MCF 10A (cell line): ENCODE results near the gene CFAP119. TPM values are rescaled to one million over a fixed set of nuclear protein-coding genes. Genes with fewer than 3 reads are reported as not detected.
A peak's percentile ranks its signal among the peaks of the same experiment; 100 is the strongest.

Experiments
- BruUV-seq: library from RNA; stranded (reverse); fragments of 400-500 nt; replicated peaks from 2 replicates; lab custom pipeline; 2021; lab: Mats Ljungman, UMichigan
- CTCF ChIA-PET: fragments of 300-600 bp; sonication (Branson Sonifier 250); formaldehyde crosslinking; extraction: SDS; loops from one replicate; lab custom pipeline; 2021; ENCODE audit warnings: antibody characterized with exemption, inconsistent platforms; lab: Yijun Ruan, JAX
- POLR2A ChIA-PET: fragments of 300-600, 350-650 bp; sonication (Branson Sonifier 250); formaldehyde crosslinking; extraction: SDS; loops from one replicate; lab custom pipeline; 2020; ENCODE audit warnings: antibody characterized with exemption, inconsistent platforms; lab: Yijun Ruan, JAX
- DNase-seq: peaks from one replicate; pipeline ENCODE4 v3.0.0-alpha.2; 2018; ENCODE audit not compliant: unreplicated experiment
- H3K27ac Mint-ChIP-seq: one replicate; pipeline ENCODE4 v1.8.0; 2022; ENCODE audit warnings: mild to moderate bottlenecking, low read depth, mixed read lengths; ENCODE audit not compliant: unreplicated experiment
- H3K27me3 Mint-ChIP-seq: one replicate; pipeline ENCODE4 v1.8.0; 2022; ENCODE audit warnings: mixed read lengths; ENCODE audit not compliant: insufficient read depth, unreplicated experiment
- H3K36me3 Mint-ChIP-seq: one replicate; pipeline ENCODE4 v1.8.0; 2022; ENCODE audit warnings: mild to moderate bottlenecking, moderate library complexity, mixed read lengths; ENCODE audit not compliant: insufficient read depth, unreplicated experiment
- H3K4me1 Mint-ChIP-seq: one replicate; pipeline ENCODE4 v1.8.0; 2022; ENCODE audit warnings: mixed read lengths; ENCODE audit not compliant: insufficient read depth, unreplicated experiment
- H3K4me3 Mint-ChIP-seq: one replicate; pipeline ENCODE4 v1.8.0; 2022; ENCODE audit warnings: mild to moderate bottlenecking, moderate library complexity, mixed read lengths; ENCODE audit not compliant: unreplicated experiment
- H3K9me3 Mint-ChIP-seq: one replicate; pipeline ENCODE4 v1.8.0; 2022; ENCODE audit warnings: mixed read lengths; ENCODE audit not compliant: unreplicated experiment
- intact Hi-C: fragments of 100-400 bp; cut with micrococcal nuclease; formaldehyde crosslinking; loops from 2 replicates; pipeline ENCODE4 v1.14.1; 2022
- total RNA-seq: library from RNA; stranded (reverse); gene quantifications from 2 replicates; pipeline ENCODE4 v1.2.3, GENCODE V29; 2022
- TF ChIP-seq, protein P1 (sequence below): fragments of 200-600 bp; IDR thresholded peaks from one replicate; pipeline ENCODE4 v1.8.0; 2022; ENCODE audit warnings: antibody characterized with exemption, mild to moderate bottlenecking; ENCODE audit not compliant: unreplicated experiment

CFAP119 gene
- total RNA-seq, 1 experiment from 2014 or later, result 5.2 TPM

DNA sequence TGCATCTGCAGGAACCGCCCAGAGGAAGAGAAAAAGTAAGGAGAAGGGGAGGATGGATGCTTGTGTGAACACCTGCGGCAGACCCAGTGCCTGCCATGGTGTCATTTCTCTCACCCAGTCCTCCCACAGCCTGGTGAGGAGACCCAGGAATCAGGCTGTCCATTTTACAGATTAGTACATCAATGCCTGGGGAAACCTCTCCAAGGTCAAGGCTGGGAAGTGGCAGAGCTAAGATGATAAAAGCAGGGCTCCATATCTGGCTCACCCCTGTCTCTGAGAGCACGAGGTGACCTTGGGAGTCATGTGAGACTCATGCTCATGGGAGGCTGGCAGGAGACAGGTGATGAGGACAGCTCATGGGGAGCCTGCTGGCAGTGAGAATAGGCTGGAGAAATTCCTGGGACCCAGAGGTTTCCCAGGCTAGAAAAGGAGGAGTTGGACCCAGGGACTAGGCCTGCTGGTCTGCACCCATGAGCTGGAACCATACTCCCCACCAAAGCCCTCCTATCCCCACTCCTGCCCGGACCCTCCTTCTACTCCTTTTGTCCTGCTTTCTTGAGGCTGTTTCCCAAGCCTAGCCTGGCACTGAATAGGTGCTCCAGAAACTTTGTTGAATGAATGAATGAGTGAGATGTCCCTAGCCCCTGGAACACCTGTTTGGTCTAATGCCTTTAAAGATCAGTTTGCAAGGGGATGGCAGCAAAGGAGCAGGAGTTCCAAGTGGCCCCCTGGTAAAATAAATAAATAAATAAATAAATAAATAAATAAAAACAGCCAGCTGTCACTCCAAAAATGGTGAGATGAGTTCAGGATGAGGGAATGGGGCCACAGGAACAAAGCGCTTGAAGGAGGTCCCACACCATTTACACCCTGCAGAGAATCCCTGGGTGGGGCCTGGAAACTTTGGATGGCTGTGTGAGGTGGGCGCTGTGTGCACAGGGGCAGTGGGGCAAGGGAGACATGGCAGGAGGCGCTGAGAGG is 23.6 kb upstream of the CFAP119 start:
- TF ChIP-seq, protein P1, sequence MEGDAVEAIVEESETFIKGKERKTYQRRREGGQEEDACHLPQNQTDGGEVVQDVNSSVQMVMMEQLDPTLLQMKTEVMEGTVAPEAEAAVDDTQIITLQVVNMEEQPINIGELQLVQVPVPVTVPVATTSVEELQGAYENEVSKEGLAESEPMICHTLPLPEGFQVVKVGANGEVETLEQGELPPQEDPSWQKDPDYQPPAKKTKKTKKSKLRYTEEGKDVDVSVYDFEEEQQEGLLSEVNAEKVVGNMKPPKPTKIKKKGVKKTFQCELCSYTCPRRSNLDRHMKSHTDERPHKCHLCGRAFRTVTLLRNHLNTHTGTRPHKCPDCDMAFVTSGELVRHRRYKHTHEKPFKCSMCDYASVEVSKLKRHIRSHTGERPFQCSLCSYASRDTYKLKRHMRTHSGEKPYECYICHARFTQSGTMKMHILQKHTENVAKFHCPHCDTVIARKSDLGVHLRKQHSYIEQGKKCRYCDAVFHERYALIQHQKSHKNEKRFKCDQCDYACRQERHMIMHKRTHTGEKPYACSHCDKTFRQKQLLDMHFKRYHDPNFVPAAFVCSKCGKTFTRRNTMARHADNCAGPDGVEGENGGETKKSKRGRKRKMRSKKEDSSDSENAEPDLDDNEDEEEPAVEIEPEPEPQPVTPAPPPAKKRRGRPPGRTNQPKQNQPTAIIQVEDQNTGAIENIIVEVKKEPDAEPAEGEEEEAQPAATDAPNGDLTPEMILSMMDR, result no peak
- H3K9me3 Mint-ChIP-seq, result no peaks in the 10 kb centered on the region
- no peak for DNase-seq
- no peak overlapping the region for H3K27ac Mint-ChIP-seq
- H3K4me1 Mint-ChIP-seq, result peaks cover 10% of the 10 kb centered on the region
- H3K27me3 Mint-ChIP-seq, result no peaks in the 10 kb centered on the region
- intact Hi-C loops, result loop anchor here (10.0 kb wide), 1 partner anchor 159 kb away; the partner anchor contains the start of gene ORAI3
- H3K36me3 Mint-ChIP-seq, result peaks cover 33% of the 10 kb centered on the region
- H3K4me3 Mint-ChIP-seq, result peak overlapping the region; percentile 84
- BruUV-seq, result TSS peak; percentile 6
- ChIA-PET CTCF (interaction anchor here (0.5 to 0.9 kb wide), 3 partner anchors 29 to 1228 kb away, joined by 3 read pairs; no protein-coding TSS in a partner anchor), POLR2A (interaction anchor here (0.7 to 5.2 kb wide), 6 partner anchors 9 to 108 kb away, joined by 3 to 123 read pairs (median 4); a partner anchor contains a TSS)

DNA sequence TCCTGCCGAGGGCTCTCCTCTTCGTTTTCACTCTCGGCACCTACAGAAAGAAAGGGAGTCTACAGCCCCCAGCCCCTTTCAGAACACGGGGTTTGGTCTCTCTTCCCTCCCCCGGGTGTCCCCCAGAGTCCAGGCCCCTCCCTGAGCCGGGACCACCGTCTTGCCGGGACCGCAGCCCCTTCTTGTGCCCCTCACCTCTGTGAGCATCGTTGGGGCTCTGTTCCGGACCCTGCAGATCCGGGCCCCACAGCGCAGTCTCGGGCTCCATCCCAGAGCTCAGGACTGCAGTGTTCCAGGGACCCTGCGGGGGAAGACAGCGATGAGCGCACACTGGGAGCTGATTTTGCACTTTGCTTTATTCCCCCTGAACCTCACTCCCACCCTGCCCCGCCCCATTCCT is 22.4 kb upstream of the CFAP119 start:
- no peaks in the 10 kb centered on the region for H3K27me3 Mint-ChIP-seq
- TF ChIP-seq, protein P1, result no peak
- BruUV-seq, result no TSS peak
- POLR2A ChIA-PET, result interaction anchor here (0.7 to 5.2 kb wide), 2 partner anchors 21 to 111 kb away, joined by 3 to 123 read pairs; no protein-coding TSS in a partner anchor
- no peak overlapping the region for H3K4me3 Mint-ChIP-seq
- intact Hi-C loops, result loop anchor here (10.0 kb wide), 1 partner anchor 161 kb away; the partner anchor contains the start of gene ORAI3
- peaks cover 33% of the 10 kb centered on the region for H3K36me3 Mint-ChIP-seq
- CTCF ChIA-PET, result interaction anchor here (0.5 kb wide), 1 partner anchor 308 kb away, joined by 3 read pairs; no protein-coding TSS in a partner anchor
- no peak overlapping the region for H3K27ac Mint-ChIP-seq
- no peaks in the 10 kb centered on the region for H3K9me3 Mint-ChIP-seq
- DNase-seq, result no peak
- peaks cover 10% of the 10 kb centered on the region for H3K4me1 Mint-ChIP-seq

DNA sequence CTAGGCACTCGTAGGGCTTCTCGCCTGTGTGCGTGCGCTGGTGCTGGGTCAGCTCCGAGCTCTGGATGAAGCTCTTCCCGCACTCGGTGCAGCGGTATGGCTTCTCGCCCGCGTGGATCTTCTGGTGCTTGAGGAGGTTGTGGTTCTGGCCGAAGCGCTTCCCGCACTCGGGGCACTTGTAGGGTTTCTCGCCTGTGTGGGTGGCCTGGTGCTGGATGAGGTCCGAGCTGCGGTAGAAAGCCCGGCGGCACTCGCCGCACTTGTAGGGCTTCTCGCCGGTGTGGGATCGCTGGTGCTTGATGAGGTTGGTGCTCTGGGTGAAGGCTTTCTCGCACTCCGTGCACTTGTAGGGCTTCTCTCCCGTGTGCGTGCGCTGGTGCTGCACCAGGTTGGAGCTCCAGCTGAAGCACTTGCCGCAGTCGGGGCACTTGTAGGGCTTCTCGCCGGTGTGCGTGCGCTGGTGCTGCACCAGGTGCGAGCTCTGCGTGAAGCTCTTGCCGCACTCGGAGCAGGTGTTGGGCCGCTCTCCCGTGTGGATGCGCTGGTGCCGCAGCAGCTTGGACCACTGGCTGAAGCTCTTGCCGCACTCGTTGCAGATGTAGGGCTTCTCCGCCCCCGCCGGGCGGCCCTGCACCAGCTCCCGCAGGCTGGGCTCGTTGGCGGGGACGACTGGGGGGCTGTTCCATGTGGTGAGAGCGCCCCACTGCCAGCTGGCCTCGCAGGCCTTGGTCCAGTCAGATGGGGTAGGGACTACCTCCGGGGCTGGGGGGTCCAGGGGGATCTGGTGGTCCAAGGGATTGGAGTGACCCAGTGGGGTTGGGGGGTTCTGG is 21.6 kb upstream of the CFAP119 start:
- Mint-ChIP-seq H3K36me3 (peaks cover 31% of the 10 kb centered on the region), H3K4me1 (peaks cover 14% of the 10 kb centered on the region), H3K27me3 (no peaks in the 10 kb centered on the region), H3K27ac (no peak overlapping the region), H3K9me3 (no peaks in the 10 kb centered on the region), H3K4me3 (no peak overlapping the region)
- CTCF ChIA-PET, result interaction anchor here (0.6 to 1.2 kb wide), 2 partner anchors 31 to 96 kb away, joined by 4 to 7 read pairs; no protein-coding TSS in a partner anchor
- POLR2A ChIA-PET, result interaction anchor here (1.2 kb wide), 2 partner anchors 22 to 31 kb away, joined by 3 to 6 read pairs; no protein-coding TSS in a partner anchor
- intact Hi-C loops, result loop anchor here (10.0 kb wide), 1 partner anchor 161 kb away; the partner anchor contains the start of gene ORAI3
- DNase-seq, result no peak
- no TSS peak for BruUV-seq
- TF ChIP-seq, protein P1, result no peak
